ENCODE results near the gene TPO. TPM values are rescaled to one million over a fixed set of nuclear protein-coding genes. Genes with fewer than 3 reads are reported as not detected.

The TPO gene
- total RNA-seq, 1 experiment from 2014 or later: not detected

DNA sequence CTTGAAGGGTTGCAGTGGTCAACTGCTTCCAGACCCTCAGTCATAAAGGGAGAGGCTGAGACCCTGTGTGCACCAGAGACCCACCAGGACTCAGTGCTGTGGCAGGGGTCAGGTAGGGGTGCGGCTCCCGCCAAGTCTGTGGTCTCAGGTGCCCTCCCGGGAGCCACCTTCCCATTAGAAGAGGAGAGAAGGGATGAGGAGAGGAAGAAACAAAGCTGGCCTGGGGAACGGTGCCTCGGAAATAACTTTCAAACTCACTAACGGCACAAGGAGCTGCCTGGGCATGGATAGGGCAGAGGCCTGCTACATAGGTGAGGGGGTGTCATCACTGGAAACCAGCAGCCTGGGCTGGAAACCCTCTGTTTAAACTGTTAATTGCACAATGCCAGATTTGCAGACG lies 84.9 kb downstream of the TPO start:
- Histone ChIP-seq H3K23me2 (ENCODE audit: insufficient read length, low read depth, low read length, poor library complexity, severe bottlenecking) (no peaks in the 10 kb centered on the region), H3K79me2 (ENCODE audit: insufficient read depth, low read length) (no peaks in the 10 kb centered on the region), H2AK5ac (ENCODE audit: insufficient read length, low read length) (no peak overlapping the region), H3K18ac (ENCODE audit: insufficient read length, low read depth, low read length) (no peak overlapping the region), H3K23ac (ENCODE audit: insufficient read length, low read depth, low read length) (no peak overlapping the region), H4K8ac (replicated peaks; ENCODE audit: insufficient read length, low read depth, low read length) (no peak overlapping the region), H4K5ac (ENCODE audit: insufficient read length, low read depth, low read length) (no peak overlapping the region), H2BK5ac (ENCODE audit: insufficient read length, low read length) (no peak overlapping the region), H3K4ac (ENCODE audit: low read depth, low read length) (no peak overlapping the region), H3K79me1 (ENCODE audit: insufficient read depth, low read depth, low read length, poor library complexity, severe bottlenecking) (no peaks in the 10 kb centered on the region), H3K56ac (ENCODE audit: insufficient read length, low read depth, low read length) (no peak overlapping the region), H3K4me2 (ENCODE audit: insufficient read depth, insufficient read length, low read length) (no peak overlapping the region), H3K9me3 (ENCODE audit: control insufficient read depth, low read depth, low read length) (no peaks in the 10 kb centered on the region), H3K4me1 (ENCODE audit: insufficient read depth, low read length) (no peaks in the 10 kb centered on the region), H3T11ph (ENCODE audit: low read length) (no peak overlapping the region), H3K27ac (ENCODE audit: insufficient read length, low read depth, low read length) (no peak overlapping the region), H2BK15ac (ENCODE audit: low read depth, low read length) (no peak overlapping the region), H4K91ac (ENCODE audit: insufficient read length, low read depth, low read length) (no peak overlapping the region), H2AFZ (ENCODE audit: low read length) (no peak overlapping the region), H3K9ac (ENCODE audit: extremely low read depth, insufficient read length, low read length) (no peak overlapping the region), H2BK12ac (ENCODE audit: insufficient read length, low read depth, low read length) (no peak overlapping the region), H2BK120ac (ENCODE audit: low read depth, low read length, poor library complexity, severe bottlenecking) (no peak overlapping the region), H3K27me3 (ENCODE audit: insufficient read depth, low read length) (no peaks in the 10 kb centered on the region), H2BK20ac (ENCODE audit: low read depth, low read length, poor library complexity, severe bottlenecking) (no peak overlapping the region), H4K20me1 (ENCODE audit: control insufficient read depth, insufficient read depth, insufficient read length) (no peaks in the 10 kb centered on the region), H3K14ac (ENCODE audit: insufficient read depth, low read length) (no peak overlapping the region)
- Mint-ChIP-seq H3K27me3 (ENCODE audit: low read depth) (no peaks in the 10 kb centered on the region), H3K36me3 (ENCODE audit: insufficient read depth in 1 of 3, low read depth in 3 of 3) (no peaks in the 10 kb centered on the region), H3K4me3 (no peak overlapping the region), H3K9me3 (no peaks in the 10 kb centered on the region), H3K4me1 (no peaks in the 10 kb centered on the region), H3K27ac (no peak overlapping the region)
- TF ChIP-seq, protein P1, sequence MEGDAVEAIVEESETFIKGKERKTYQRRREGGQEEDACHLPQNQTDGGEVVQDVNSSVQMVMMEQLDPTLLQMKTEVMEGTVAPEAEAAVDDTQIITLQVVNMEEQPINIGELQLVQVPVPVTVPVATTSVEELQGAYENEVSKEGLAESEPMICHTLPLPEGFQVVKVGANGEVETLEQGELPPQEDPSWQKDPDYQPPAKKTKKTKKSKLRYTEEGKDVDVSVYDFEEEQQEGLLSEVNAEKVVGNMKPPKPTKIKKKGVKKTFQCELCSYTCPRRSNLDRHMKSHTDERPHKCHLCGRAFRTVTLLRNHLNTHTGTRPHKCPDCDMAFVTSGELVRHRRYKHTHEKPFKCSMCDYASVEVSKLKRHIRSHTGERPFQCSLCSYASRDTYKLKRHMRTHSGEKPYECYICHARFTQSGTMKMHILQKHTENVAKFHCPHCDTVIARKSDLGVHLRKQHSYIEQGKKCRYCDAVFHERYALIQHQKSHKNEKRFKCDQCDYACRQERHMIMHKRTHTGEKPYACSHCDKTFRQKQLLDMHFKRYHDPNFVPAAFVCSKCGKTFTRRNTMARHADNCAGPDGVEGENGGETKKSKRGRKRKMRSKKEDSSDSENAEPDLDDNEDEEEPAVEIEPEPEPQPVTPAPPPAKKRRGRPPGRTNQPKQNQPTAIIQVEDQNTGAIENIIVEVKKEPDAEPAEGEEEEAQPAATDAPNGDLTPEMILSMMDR (conservative IDR thresholded peaks at IDR 0.05): no peak
- no CpG with 5 or more reads among the region's 7 CpGs for WGBS (ENCODE audit: extremely low coverage, insufficient read length, low lambda C conversion rate)
- DNase-seq: no peak

All from H9 (cell line).